ENCODE data around the gene STIP1.

STIP1 gene

DNA sequence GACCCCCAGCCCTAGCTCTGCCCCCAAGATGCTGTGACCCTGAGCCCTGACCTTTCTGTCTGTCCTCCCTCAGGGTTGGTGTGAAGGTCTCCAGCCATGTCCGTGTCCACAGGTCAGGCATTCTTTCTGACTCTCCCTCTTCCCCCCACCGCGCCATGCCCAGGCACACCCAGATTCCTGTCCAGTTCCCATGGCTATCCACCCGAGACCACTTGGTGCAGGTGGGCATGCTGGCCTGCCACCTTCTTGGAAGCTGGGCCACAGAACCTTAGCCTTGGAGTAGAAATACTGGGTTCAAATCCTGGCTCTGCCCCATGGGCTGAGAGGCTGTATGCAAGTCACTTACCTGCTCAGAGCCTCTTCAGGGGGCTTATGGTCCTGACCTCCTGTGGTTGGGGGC, 63.1 kb downstream of the STIP1 start:
- no peak for DNase-seq (ENCODE audit: extremely low read depth, low read depth)
- TF ChIP-seq CTCF (IDR thresholded peaks at IDR 0.05; ENCODE audit: low read depth, low read length): no peak

DNA sequence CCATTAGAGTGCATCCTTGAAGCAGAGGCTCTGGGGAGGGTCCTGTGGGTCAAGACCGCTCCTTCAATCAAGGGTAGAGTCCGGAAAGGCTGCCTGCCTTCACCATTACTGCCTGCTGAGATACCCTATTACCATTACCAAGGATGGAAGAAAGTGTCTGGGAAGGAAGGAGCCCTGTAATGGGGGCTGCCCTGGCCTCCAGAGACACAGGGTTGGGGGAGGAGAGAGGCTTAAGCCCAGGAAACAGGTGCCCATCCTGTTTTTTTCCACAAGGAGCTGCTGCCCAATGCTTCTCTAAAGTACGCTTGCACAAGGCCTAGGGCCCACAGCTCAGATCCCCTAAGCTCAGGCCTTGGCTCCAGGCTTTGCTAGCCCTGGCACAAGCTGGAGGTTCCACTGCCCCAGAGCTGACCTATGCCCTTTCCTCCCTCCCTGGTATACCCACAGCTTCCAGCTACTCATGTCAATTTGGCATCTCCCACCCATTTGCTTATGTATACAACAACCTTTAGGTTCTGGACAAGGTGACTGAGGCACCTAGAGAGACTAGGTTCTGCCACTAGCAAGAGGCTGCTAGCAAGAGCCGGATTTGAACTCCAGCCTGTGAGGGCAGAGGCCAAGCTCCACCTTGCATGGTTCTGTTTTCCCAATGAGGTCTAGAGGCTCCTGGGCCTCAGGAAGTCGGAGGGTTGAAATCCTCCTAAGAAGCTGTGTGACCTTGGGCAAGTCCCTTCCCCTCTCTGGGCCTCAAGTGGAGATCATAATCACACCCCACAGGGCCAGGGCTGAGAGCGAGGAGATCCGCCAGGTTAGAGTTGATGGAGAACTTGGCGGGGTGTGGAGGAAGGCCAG, 63.8 kb downstream of the STIP1 start:
- no peak for TF ChIP-seq CTCF (IDR thresholded peaks at IDR 0.05; ENCODE audit: low read depth, low read length)
- DNase-seq (ENCODE audit: extremely low read depth, low read depth): no peak

GRCh38 chr11:64250415-64251015, 64.5 kb downstream of the STIP1 start:
- no peak for TF ChIP-seq CTCF (IDR thresholded peaks at IDR 0.05; ENCODE audit: low read depth, low read length)
- DNase-seq (ENCODE audit: extremely low read depth, low read depth): no peak

DNA sequence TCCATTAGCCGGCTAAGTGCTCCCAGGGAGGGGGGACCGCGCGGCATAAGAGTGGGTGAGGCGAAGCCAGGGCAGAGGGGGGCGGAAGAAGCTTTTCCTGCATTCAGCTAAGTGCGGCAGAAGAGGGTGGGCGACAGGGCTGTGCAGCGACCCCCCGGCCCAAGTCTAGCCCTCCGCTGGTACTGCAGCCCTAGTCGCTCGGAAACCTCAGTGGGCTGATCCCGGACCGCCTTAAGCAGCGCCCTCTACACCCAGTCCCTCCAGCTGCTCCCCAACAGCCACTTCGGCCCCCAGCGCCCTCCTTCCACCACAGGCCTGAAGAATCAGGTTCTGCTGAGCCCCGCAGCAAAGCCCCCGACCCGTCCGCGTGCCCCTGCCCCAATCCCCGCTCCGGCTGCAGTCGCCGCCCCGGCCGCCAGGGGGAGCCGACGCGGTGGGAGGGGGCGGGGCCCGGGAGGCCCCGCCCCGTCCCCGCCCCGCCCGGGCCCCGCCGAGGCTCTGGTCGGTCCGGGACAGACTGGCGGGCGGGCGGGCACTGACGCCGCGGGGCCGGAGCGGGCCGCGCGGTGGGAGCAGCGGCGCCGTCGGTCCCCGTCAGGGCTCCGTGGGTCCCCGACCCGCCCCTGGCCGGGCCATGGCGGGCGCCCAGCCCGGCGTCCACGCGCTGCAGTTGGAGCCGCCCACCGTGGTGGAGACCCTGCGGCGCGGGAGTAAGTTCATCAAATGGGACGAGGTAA, 65.2 kb downstream of the STIP1 start, which contains the start of gene PLCB3:
Gene PLCB3 (plus strand): TSS at position 515 of the 737 bp plus-strand sequence. CDS start 120 bp downstream, at position 635.
- no peak for DNase-seq (ENCODE audit: extremely low read depth, low read depth)
- peak; percentile 40 for TF ChIP-seq CTCF (IDR thresholded peaks at IDR 0.05; ENCODE audit: low read depth, low read length)

- no peak for TF ChIP-seq CTCF (IDR thresholded peaks at IDR 0.05; ENCODE audit: low read depth, low read length)
- DNase-seq (ENCODE audit: extremely low read depth, low read depth): no peak
Observed at GRCh38 chr11:64251753-64252002, 65.7 kb downstream of the STIP1 start.

DNA sequence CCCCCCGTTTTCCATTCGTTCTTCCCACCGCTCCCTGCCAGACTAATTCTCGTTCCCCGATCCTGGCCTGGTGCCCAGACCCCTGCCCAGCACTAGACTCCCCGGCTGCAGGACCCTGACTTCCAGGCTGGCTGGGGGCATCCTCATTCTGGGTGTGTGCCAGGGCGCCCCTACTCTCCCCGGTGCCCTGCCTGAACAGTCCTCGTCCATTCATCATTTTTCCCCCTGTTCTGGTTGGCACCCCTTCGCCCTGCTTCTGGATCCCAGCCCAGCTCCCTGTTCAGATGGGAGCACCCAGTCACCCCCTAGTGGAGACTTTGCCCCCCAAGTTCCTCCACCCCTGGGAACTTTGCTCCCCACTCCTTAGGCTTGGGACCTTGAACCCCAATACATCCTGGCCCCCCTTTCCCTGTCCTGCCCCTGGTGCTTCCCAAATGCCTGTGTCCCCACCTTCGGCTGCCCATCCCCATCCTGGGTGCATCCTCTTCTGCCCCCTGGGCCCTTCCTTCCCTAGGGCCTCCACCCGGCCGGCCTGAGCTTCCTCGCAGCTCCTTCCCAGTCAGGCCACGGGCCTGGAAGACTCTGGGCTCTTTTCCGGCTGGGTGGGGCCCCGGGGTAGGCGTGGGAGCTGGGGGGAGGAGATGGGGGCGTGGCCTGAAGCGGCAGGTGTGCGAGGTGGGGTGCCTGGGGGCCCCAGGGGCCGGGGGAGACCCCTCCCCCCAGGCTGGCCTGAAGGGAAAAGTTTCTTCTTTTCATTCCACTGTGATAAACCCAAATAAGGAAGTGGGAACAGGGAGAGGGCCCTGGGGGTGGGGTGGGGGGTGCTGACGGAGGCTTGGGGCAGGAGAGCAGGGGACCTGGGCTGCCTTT, 66.3 kb downstream of the STIP1 start:
- DNase-seq (ENCODE audit: extremely low read depth, low read depth): no peak
- peak; percentile 36 for TF ChIP-seq CTCF (IDR thresholded peaks at IDR 0.05; ENCODE audit: low read depth, low read length)

All from AG09319 (cell line).